BE2C (cell line): Measurements from ENCODE around the gene HDHD3.
"Not testable (repeated sequence)": the region's sequence is repeated elsewhere in the genome, so short reads cannot be mapped to it uniquely, and the experiment has no call there.

Experiments
- DNase-seq: peaks from one replicate; pipeline ENCODE4 v3.0.0-alpha.2; 2020
- H3K27me3 ChIP-seq: fragments of 250-450 bp; sonication (Bioruptor Pico); 2 replicates; pipeline ENCODE4 v1.5.1; 2020; ENCODE audit warnings: mild to moderate bottlenecking
- H3K36me3 ChIP-seq: fragments of 250-450 bp; sonication (Bioruptor Pico); 2 replicates; pipeline ENCODE4 v1.5.1; 2020; ENCODE audit warnings: mild to moderate bottlenecking
- H3K4me1 ChIP-seq: fragments of 250-450 bp; sonication (Bioruptor Pico); 2 replicates; pipeline ENCODE4 v1.5.1; 2020
- H3K4me3 ChIP-seq: 2 replicates; pipeline ENCODE4 v1.5.1; 2011; ENCODE audit warnings: low read depth, low read length
- H3K9me3 ChIP-seq: fragments of 250-450 bp; sonication (Bioruptor Pico); 2 replicates; pipeline ENCODE4 v1.5.1; 2020
- CTCF ChIP-seq: IDR thresholded peaks from 2 replicates; pipeline ENCODE4 v1.5.1; 2012; ENCODE audit warnings: mild to moderate bottlenecking, low read depth, low read length

HDHD3 gene

GRCh38 chr9:113368348-113368981, 8.3 kb downstream of the HDHD3 start:
- no peak overlapping the region for H3K4me3 ChIP-seq

GRCh38 chr9:113365652-113366051, 11.1 kb downstream of the HDHD3 start:
- H3K9me3 ChIP-seq, DNase-seq, H3K4me3 ChIP-seq, H3K36me3 ChIP-seq, H3K4me1 ChIP-seq, H3K27me3 ChIP-seq: not testable (repeated sequence)

More at GRCh38 chr9:113368348-113368981, 8.3 kb downstream of the HDHD3 start:
- no peak for DNase-seq
- H3K27me3 ChIP-seq, result no peaks in the 10 kb centered on the region
- no peaks in the 10 kb centered on the region for H3K36me3 ChIP-seq
- no peaks in the 10 kb centered on the region for H3K9me3 ChIP-seq
- peaks cover 4% of the 10 kb centered on the region for H3K4me1 ChIP-seq
- TF ChIP-seq CTCF, result no peak

GRCh38 chr9:113364951-113365350, 11.8 kb downstream of the HDHD3 start:
- Histone ChIP-seq H3K4me3 (no peak overlapping the region), H3K27me3 (no peaks in the 10 kb centered on the region), H3K4me1 (peaks cover 4% of the 10 kb centered on the region), H3K9me3 (no peaks in the 10 kb centered on the region), H3K36me3 (no peaks in the 10 kb centered on the region)
- TF ChIP-seq CTCF, result no peak
- DNase-seq, result no peak

DNA sequence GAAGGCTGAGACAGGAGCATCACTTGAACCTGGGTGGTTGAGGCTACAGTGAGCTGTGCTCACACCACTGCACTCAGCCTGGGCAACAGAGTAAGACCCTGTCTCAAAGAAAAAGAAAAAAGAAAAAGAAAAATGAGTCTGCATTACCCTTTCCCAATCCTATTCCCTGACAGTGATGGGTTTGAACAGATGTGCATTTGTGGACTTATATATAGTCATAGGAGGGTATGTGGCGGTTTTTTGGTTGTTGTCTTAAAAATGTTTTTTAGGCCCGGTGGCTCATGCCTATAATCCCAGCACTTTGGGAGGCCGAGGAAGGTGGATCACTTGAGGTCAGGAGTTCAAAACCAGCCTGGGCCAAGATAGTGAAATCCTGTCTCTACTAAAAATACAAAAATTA, 13.4 kb downstream of the HDHD3 start:
- H3K9me3 ChIP-seq, result no peaks in the 10 kb centered on the region
- H3K27me3 ChIP-seq, result no peaks in the 10 kb centered on the region
- peaks cover 4% of the 10 kb centered on the region for H3K4me1 ChIP-seq
- H3K36me3 ChIP-seq, result no peaks in the 10 kb centered on the region
- DNase-seq, result no peak
- no peak overlapping the region for H3K4me3 ChIP-seq
- no peak for TF ChIP-seq CTCF

DNA sequence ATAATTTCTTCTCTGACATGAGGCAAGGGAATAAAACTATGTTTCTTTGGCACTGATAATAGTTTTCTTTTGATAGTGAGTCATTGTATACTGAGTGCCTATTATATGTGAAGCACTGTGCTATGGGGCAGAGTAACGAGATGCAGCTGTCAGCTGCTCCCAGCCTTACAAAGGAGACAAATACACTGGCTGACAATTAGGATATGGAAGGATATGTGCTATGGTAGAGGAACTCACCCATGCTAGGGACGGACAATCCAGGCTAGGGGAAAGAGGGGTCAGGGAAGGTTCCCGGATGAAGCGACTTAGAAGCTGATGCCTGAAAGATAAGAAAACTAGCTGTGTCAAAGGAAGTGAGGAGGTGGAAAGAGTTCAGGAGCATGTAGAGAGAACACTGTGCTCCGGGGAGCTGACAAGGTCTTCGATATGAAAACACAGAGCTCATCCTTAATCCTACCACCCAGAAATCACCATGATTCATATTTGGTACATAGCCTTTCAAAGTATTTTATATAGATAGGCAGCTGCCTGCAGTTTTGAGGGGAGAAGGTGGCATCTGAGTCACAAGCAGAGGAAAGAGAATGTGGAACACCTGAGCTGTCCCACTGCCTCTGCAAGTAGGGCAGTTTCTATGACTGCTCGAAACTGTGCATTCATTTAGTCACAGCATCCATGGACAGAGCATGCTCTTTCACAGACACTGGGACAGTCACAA, 15.3 kb downstream of the HDHD3 start:
- TF ChIP-seq CTCF, result no peak
- no peak for DNase-seq

DNA sequence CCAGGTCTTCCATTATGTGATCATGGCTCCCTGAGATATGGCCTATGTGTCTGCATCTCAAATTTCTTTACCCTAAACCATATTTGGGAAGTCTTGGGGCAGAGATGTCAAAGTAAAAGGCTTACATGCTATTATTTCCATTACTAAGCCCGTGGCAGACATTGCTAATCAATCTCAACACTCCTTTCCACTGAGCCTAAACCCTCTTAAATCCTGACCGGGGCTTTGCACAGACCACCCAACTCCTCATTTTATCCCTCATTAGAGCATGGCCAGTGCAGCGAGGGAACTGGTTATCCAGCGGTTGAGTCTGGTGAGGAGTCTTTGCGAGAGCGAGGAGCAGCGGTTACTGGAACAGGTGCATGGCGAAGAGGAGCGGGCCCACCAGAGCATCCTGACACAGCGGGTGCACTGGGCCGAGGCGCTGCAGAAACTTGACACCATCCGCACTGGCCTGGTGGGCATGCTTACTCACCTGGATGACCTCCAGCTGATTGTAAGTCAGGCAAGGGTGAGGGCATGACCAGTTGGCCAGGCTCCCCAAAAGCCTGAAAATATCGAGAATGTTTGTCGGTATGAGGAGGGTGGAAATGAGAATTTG, 16.4 kb downstream of the HDHD3 start:
- Histone ChIP-seq H3K36me3 (no peaks in the 10 kb centered on the region), H3K27me3 (peaks cover 3% of the 10 kb centered on the region; the same call in 1 of the 2 replicates), H3K4me1 (peaks cover 4% of the 10 kb centered on the region), H3K9me3 (no peaks in the 10 kb centered on the region), H3K4me3 (no peak overlapping the region)
- DNase-seq, result no peak
- TF ChIP-seq CTCF, result no peak

More for the DNA sequence above, 15.3 kb downstream of the HDHD3 start:
- Histone ChIP-seq H3K36me3 (no peaks in the 10 kb centered on the region), H3K27me3 (peaks cover 3% of the 10 kb centered on the region; the same call in 1 of the 2 replicates), H3K9me3 (no peaks in the 10 kb centered on the region), H3K4me1 (peaks cover 4% of the 10 kb centered on the region), H3K4me3 (no peak overlapping the region)
